IPS-20b (cell line): ENCODE data around the gene NME5.
A peak's percentile ranks its signal among the peaks of the same experiment; 100 is the strongest.

Experiments
- H3K27ac ChIP-seq: one replicate; pipeline ENCODE4 v1.5.1; 2013; ENCODE audit warnings: low read length
- H3K27me3 ChIP-seq: 2 replicates; pipeline ENCODE4 v1.6.1; 2013; ENCODE audit warnings: mild to moderate bottlenecking, low read length, inconsistent platforms; ENCODE audit not compliant: insufficient read depth
- H3K36me3 ChIP-seq: 2 replicates; pipeline ENCODE4 v1.6.1; 2013; ENCODE audit warnings: low read depth, mild to moderate bottlenecking, inconsistent platforms, low read length, moderate library complexity; ENCODE audit not compliant: insufficient read depth
- H3K4me1 ChIP-seq: 2 replicates; pipeline ENCODE4 v1.6.1; 2013; ENCODE audit warnings: mild to moderate bottlenecking, control low read depth, inconsistent platforms, low read length, moderate library complexity; ENCODE audit not compliant: insufficient read depth
- H3K4me3 ChIP-seq: 2 replicates; pipeline ENCODE4 v1.5.1; 2013; ENCODE audit warnings: mild to moderate bottlenecking, low read length, inconsistent platforms
- H3K9ac ChIP-seq: 2 replicates; pipeline ENCODE4 v1.6.1; 2013; ENCODE audit warnings: low read depth, mild to moderate bottlenecking, inconsistent platforms, low read length, moderate library complexity
- H3K9me3 ChIP-seq: 2 replicates; pipeline ENCODE4 v1.6.1; 2013; ENCODE audit warnings: mild to moderate bottlenecking, low read depth, low read length, inconsistent platforms; ENCODE audit not compliant: insufficient read depth

The NME5 gene

GRCh38 chr5:138129347-138129746 is 9.9 kb downstream of the NME5 start:
- Histone ChIP-seq H3K27me3 (no peaks in the 10 kb centered on the region), H3K4me3 (no peak overlapping the region), H3K27ac (no peak overlapping the region), H3K36me3 (no peaks in the 10 kb centered on the region), H3K4me1 (peaks cover 4% of the 10 kb centered on the region; the same call in 1 of the 2 replicates), H3K9me3 (no peaks in the 10 kb centered on the region), H3K9ac (no peak overlapping the region)

DNA sequence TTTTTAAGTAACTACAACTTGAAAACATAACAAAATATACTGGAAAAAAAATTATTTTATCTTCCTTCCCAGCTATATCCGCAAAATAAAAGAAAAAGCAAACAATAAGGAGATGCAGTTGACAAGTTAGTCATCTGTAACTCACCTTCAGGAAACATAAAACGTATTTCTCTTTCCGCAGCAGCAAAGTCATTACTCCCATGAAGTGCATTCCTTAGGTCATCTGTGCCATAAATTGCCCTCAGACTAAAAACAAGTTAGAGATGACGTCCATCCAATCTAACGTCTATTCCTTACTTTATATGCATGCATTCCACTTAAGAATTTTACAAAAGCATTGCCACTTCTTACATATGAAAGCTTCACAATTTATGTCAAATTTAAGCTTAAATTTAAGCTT is 10.9 kb downstream of the NME5 start:
- Histone ChIP-seq H3K9me3 (no peaks in the 10 kb centered on the region), H3K4me1 (peaks cover 4% of the 10 kb centered on the region; the same call in 1 of the 2 replicates), H3K4me3 (no peak overlapping the region), H3K9ac (no peak overlapping the region), H3K36me3 (no peaks in the 10 kb centered on the region), H3K27ac (no peak overlapping the region), H3K27me3 (no peaks in the 10 kb centered on the region)

DNA sequence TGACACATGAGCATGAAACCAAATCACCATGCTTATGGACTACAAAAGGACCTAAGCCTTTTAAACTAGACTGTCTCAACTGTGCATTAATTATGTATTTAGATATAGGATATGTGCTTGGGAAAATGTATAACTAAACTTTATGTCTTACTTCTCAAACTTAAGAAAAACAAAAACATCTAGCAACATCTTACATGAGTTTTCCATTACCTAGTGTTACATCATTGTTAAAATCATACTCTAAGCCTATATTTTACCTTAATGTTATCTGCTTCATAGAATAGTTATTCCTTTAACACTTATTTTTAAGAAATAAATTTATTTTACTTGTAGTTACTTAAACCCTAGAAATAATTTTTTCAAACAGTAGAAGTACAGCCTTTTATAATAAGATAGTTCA is 24.0 kb downstream of the NME5 start:
- Histone ChIP-seq H3K9me3 (no peaks in the 10 kb centered on the region), H3K36me3 (no peaks in the 10 kb centered on the region), H3K27ac (no peak overlapping the region), H3K27me3 (no peaks in the 10 kb centered on the region), H3K4me3 (no peak overlapping the region), H3K9ac (no peak overlapping the region), H3K4me1 (peaks cover 5% of the 10 kb centered on the region; the same call in 1 of the 2 replicates)

- H3K27me3 ChIP-seq: no peaks in the 10 kb centered on the region
- H3K9ac ChIP-seq: no peak overlapping the region
- H3K4me1 ChIP-seq: peaks cover 10% of the 10 kb centered on the region; the same call in 1 of the 2 replicates
- H3K4me3 ChIP-seq: no peak overlapping the region
- H3K9me3 ChIP-seq: no peaks in the 10 kb centered on the region
- H3K27ac ChIP-seq: no peak overlapping the region
- no peaks in the 10 kb centered on the region for H3K36me3 ChIP-seq
These were observed 27.3 kb downstream of the NME5 start for GRCh38 chr5:138111937-138112336.

GRCh38 chr5:138111181-138111580 is 28.0 kb downstream of the NME5 start:
- no peaks in the 10 kb centered on the region for H3K36me3 ChIP-seq
- H3K9me3 ChIP-seq: no peaks in the 10 kb centered on the region
- no peak overlapping the region for H3K9ac ChIP-seq
- no peak overlapping the region for H3K4me3 ChIP-seq
- H3K27me3 ChIP-seq: no peaks in the 10 kb centered on the region
- H3K27ac ChIP-seq: no peak overlapping the region
- H3K4me1 ChIP-seq: peaks cover 10% of the 10 kb centered on the region; the same call in 1 of the 2 replicates

GRCh38 chr5:138110266-138110963 is 28.8 kb downstream of the NME5 start:
- peaks cover 10% of the 10 kb centered on the region; the same call in 1 of the 2 replicates for H3K4me1 ChIP-seq
- H3K9ac ChIP-seq: no peak overlapping the region
- H3K27ac ChIP-seq: no peak overlapping the region
- H3K4me3 ChIP-seq: no peak overlapping the region
- H3K36me3 ChIP-seq: no peaks in the 10 kb centered on the region
- no peaks in the 10 kb centered on the region for H3K27me3 ChIP-seq
- no peaks in the 10 kb centered on the region for H3K9me3 ChIP-seq

DNA sequence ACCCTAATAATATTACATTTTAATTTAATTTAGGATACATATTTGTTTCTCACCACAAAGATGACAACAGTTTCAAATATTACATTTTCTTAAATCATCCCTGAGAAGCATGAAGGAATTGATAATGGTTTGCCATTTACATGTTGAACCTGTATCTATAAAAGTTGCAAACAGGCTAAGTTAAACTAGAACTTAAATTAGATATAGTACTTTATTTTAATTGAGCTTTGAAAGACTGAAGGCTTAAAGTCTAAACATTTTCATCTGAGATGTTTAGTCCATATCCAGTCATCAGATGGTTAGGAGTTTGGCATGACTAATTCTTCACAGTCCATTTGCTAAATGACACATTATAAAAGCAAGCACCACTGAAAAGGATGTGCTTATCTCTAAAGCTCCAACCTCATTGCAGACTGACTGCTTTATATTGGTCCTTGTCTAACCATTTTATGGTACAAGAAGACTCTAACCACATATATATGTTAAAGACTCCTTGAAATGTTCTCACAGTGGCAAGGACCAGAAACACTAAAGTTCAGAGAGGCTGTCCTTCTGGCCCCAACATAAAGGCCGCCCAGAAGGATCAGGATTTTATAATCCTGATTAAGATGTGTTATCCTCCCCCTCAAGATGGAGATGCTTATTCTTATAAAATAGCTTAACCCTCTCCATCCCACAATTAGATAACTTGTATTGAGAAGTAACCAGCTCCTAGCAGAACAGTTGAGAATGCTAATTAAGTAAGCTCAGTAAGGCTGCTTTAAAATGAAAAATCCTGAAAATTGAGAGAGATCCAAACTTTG is 29.6 kb downstream of the NME5 start:
- peaks cover 10% of the 10 kb centered on the region; the same call in 1 of the 2 replicates for H3K4me1 ChIP-seq
- no peaks in the 10 kb centered on the region for H3K9me3 ChIP-seq
- no peaks in the 10 kb centered on the region for H3K36me3 ChIP-seq
- no peak overlapping the region for H3K4me3 ChIP-seq
- H3K27ac ChIP-seq: no peak overlapping the region
- H3K9ac ChIP-seq: no peak overlapping the region
- H3K27me3 ChIP-seq: no peaks in the 10 kb centered on the region

DNA sequence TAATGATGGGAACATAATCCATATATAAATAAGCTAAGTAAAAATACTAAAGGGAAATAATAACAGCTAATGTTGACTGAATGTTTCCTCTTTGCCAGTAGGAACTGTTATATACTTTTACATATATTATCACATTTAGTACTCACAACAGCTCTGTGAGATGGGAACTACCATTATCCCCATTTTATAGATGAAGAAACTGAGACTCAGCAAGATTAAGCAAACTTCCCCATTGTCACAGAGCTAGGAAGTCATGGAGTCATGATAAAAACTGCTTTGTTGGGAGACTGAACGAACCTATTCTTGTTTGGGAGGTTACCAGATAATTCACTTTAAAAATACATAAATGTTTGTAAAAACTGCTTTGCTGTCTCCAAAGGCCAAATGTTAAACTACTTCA is 32.0 kb downstream of the NME5 start:
- no peak overlapping the region for H3K27ac ChIP-seq
- H3K9ac ChIP-seq: no peak overlapping the region
- peaks cover 27% of the 10 kb centered on the region for H3K4me1 ChIP-seq
- H3K9me3 ChIP-seq: no peaks in the 10 kb centered on the region
- H3K36me3 ChIP-seq: no peaks in the 10 kb centered on the region
- H3K27me3 ChIP-seq: no peaks in the 10 kb centered on the region
- H3K4me3 ChIP-seq: no peak overlapping the region

DNA sequence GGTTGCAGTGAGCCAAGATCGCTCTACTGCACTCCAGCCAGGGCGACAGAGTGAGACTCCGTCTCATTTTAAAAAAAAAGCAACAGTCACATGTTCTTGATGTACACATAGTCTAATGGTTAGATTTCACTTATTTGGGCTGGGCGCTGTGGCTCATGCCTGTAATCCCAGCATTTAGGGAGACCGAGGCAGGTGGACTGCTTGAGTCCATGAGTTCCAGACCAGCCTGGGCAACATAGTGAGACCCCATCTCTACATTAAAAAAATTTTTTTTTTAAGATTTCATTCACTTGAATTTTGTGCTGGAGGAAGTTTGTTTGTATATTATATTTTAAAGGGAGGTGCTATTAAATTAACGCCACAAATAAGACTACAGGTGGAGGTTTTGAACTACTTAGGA is 33.5 kb downstream of the NME5 start:
- Histone ChIP-seq H3K27me3 (0 out of 2 replicates have a peak, but pooled peaks cover 7% of the 10 kb centered on the region), H3K4me1 (peaks cover 26% of the 10 kb centered on the region), H3K36me3 (no peaks in the 10 kb centered on the region), H3K4me3 (no peak overlapping the region), H3K9me3 (no peaks in the 10 kb centered on the region), H3K27ac (no peak overlapping the region), H3K9ac (no peak overlapping the region)

DNA sequence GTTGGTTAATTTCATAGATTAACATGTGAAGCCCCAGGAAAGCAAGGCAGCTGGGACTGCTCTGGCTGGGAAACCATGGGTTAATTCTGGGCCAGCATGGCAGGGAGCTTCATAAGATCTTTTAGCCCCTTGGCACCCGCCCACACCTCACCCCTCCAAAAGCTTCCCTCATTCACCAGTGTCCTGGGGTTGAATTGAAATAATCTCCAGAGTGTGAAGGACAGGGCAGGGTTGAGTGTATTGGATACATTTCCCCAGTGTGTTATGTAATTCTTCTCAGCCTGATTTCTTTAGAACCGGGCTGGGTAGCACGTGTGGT is 36.0 kb downstream of the NME5 start:
- no peaks in the 10 kb centered on the region for H3K9me3 ChIP-seq
- peaks cover 23% of the 10 kb centered on the region for H3K27me3 ChIP-seq
- H3K27ac ChIP-seq: no peak overlapping the region
- peaks cover 16% of the 10 kb centered on the region for H3K4me1 ChIP-seq
- H3K36me3 ChIP-seq: no peaks in the 10 kb centered on the region
- H3K9ac ChIP-seq: no peak overlapping the region
- H3K4me3 ChIP-seq: peak overlapping the region; percentile 40; the same call in 1 of the 2 replicates

GRCh38 chr5:138102454-138103318 is 36.5 kb downstream of the NME5 start:
- Histone ChIP-seq H3K27ac (no peak overlapping the region), H3K36me3 (no peaks in the 10 kb centered on the region), H3K9me3 (no peaks in the 10 kb centered on the region), H3K9ac (no peak overlapping the region), H3K27me3 (peaks cover 29% of the 10 kb centered on the region), H3K4me3 (peak overlapping the region; percentile 40; the same call in 1 of the 2 replicates), H3K4me1 (peaks cover 16% of the 10 kb centered on the region)
